ENCODE results near the gene PRTG. TPM values are rescaled to one million over a fixed set of nuclear protein-coding genes. Genes with fewer than 3 reads are reported as not detected.

PRTG gene
- total RNA-seq, 1 donor from 2014 or later = 2.1 TPM

DNA sequence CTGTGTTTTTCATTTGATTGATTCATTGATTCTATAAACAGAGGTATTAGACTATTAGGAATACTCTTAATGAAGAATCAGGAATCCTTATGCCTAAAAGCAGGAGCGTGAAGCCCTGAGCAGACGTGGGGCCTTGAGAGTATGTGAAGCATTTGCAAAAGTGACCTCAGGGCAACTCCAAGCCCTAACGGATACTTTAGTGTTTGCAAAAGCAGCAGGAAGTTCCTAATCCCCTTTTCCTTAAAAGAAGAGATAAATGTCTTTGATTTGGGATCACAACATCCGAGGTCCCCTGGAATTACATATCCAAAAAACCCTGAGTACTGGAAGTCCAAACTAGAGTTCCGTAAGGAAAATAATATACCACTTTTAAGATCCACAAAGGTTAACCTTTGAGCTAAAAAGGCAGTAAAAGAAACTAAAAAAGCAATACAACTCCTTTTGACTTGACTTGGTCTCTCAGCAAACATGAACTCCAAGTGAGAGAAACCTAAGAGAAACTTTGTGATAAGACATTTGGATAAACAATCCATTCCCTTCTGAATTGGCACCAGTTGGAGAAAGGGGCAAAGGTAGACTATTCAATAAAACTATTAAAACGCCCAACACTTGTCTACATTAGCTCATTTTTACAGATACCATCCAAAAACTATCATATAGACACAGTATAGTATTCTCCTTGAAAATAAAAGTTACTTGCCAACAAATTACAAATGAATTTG lies 27.4 kb downstream of the PRTG start:
- Mint-ChIP-seq H3K36me3 (ENCODE audit: unreplicated experiment) (no peaks in the 10 kb centered on the region), H3K4me1 (ENCODE audit: unreplicated experiment) (peaks cover 7% of the 10 kb centered on the region), H3K9me3 (ENCODE audit: unreplicated experiment) (no peaks in the 10 kb centered on the region), H3K4me3 (ENCODE audit: unreplicated experiment) (no peak overlapping the region), H3K27me3 (ENCODE audit: unreplicated experiment) (no peaks in the 10 kb centered on the region), H3K27ac (ENCODE audit: unreplicated experiment) (no peak overlapping the region)
- TF ChIP-seq, protein P1, sequence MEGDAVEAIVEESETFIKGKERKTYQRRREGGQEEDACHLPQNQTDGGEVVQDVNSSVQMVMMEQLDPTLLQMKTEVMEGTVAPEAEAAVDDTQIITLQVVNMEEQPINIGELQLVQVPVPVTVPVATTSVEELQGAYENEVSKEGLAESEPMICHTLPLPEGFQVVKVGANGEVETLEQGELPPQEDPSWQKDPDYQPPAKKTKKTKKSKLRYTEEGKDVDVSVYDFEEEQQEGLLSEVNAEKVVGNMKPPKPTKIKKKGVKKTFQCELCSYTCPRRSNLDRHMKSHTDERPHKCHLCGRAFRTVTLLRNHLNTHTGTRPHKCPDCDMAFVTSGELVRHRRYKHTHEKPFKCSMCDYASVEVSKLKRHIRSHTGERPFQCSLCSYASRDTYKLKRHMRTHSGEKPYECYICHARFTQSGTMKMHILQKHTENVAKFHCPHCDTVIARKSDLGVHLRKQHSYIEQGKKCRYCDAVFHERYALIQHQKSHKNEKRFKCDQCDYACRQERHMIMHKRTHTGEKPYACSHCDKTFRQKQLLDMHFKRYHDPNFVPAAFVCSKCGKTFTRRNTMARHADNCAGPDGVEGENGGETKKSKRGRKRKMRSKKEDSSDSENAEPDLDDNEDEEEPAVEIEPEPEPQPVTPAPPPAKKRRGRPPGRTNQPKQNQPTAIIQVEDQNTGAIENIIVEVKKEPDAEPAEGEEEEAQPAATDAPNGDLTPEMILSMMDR (IDR thresholded peaks at IDR 0.05) = no peak
- no peak for DNase-seq (ENCODE audit: extremely low spot score, unreplicated experiment)

DNA sequence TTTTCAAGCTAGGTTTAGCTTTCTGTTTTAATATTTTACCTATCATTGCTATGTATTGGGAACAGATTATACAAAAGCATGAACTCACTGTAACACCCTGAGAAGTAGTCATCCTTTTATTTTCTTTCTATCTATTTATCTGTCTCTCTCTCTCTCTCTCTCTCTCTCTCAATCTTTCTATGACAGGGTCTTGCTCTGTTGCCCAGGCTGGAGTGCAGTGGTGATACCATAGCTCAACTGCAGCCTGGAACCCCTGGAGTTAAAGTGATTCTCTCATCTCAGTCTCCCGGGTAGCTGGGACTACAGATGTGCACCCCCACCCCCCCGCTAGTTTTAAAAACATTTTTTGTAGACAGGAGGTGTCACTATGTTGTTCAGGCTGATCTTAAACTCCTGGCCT lies 28.9 kb downstream of the PRTG start:
- peaks cover 7% of the 10 kb centered on the region for H3K4me1 Mint-ChIP-seq (ENCODE audit: unreplicated experiment)
- no peak overlapping the region for H3K4me3 Mint-ChIP-seq (ENCODE audit: unreplicated experiment)
- peaks cover 3% of the 10 kb centered on the region for H3K9me3 Mint-ChIP-seq (ENCODE audit: unreplicated experiment)
- no peaks in the 10 kb centered on the region for H3K36me3 Mint-ChIP-seq (ENCODE audit: unreplicated experiment)
- DNase-seq (ENCODE audit: extremely low spot score, unreplicated experiment) = no peak
- TF ChIP-seq, protein P1 (IDR thresholded peaks at IDR 0.05) = no peak
- no peaks in the 10 kb centered on the region for H3K27me3 Mint-ChIP-seq (ENCODE audit: unreplicated experiment)
- H3K27ac Mint-ChIP-seq (ENCODE audit: unreplicated experiment) = no peak overlapping the region

DNA sequence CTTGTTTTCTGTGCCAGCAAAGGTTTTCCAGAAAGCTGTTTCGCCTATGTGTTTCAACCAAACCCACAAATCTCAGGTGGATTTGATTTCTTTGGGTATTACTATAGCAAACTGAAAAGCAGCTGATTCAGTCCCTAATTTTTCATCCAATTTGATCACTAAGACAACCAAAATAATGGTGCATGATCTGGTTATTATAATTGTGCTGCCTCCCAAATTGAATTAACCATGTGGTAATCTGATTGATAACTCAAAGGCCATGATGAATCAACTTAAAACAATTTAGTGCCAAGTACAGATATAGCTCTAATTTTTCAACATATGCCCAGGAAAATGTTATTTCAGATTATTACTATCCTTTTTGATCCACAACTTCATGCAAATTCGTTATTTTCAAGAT lies 30.6 kb downstream of the PRTG start:
- no peak for DNase-seq (ENCODE audit: extremely low spot score, unreplicated experiment)
- Mint-ChIP-seq H3K27ac (ENCODE audit: unreplicated experiment) (no peak overlapping the region), H3K4me3 (ENCODE audit: unreplicated experiment) (no peak overlapping the region), H3K27me3 (ENCODE audit: unreplicated experiment) (no peaks in the 10 kb centered on the region), H3K9me3 (ENCODE audit: unreplicated experiment) (peaks cover 3% of the 10 kb centered on the region), H3K4me1 (ENCODE audit: unreplicated experiment) (peaks cover 7% of the 10 kb centered on the region), H3K36me3 (ENCODE audit: unreplicated experiment) (no peaks in the 10 kb centered on the region)
- TF ChIP-seq, protein P1 (IDR thresholded peaks at IDR 0.05) = no peak

DNA sequence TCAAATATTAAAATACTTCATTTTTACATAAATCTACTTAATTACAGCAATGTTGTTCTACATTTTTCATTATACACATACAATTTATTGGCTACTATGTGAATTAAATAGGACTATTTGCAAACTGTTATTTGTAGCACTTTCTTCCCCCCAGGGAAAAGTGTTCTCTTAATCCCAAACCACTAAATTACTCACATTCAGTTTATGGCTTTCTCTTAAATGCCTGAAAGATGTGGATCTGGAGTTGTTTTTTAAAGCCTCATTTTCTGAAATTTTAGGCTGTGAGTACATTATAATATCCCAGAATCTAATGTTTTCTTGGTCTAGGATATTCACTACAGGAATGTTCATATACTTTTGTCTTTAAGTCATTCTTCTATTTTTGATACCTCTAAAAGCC lies 32.7 kb downstream of the PRTG start:
- Mint-ChIP-seq H3K9me3 (ENCODE audit: unreplicated experiment) (peaks cover 3% of the 10 kb centered on the region), H3K27ac (ENCODE audit: unreplicated experiment) (no peak overlapping the region), H3K27me3 (ENCODE audit: unreplicated experiment) (no peaks in the 10 kb centered on the region), H3K4me1 (ENCODE audit: unreplicated experiment) (peaks cover 3% of the 10 kb centered on the region), H3K4me3 (ENCODE audit: unreplicated experiment) (no peak overlapping the region), H3K36me3 (ENCODE audit: unreplicated experiment) (no peaks in the 10 kb centered on the region)
- TF ChIP-seq, protein P1 (IDR thresholded peaks at IDR 0.05) = no peak
- DNase-seq (ENCODE audit: extremely low spot score, unreplicated experiment) = no peak

DNA sequence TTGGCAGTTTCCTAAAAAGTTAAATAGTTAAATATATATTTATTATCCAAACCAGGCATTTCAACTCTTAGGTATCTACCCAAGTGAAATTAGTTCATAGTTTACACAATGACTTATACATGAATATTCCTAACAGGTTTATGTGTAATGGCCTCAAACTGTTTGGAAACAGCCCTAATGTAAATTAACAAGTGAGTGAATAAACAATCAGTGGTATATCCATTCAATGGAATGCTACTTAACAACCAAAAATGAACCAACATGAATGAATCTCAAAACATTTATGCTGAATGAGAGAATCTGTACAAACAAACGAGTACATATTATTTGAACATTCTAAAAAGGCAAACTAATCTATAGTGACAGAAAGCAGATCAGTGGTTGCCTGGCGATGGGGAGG lies 33.5 kb downstream of the PRTG start:
- TF ChIP-seq, protein P1 (IDR thresholded peaks at IDR 0.05) = no peak
- no peaks in the 10 kb centered on the region for H3K36me3 Mint-ChIP-seq (ENCODE audit: unreplicated experiment)
- no peak for DNase-seq (ENCODE audit: extremely low spot score, unreplicated experiment)
- H3K4me1 Mint-ChIP-seq (ENCODE audit: unreplicated experiment) = no peaks in the 10 kb centered on the region
- H3K4me3 Mint-ChIP-seq (ENCODE audit: unreplicated experiment) = no peak overlapping the region
- H3K9me3 Mint-ChIP-seq (ENCODE audit: unreplicated experiment) = peaks cover 3% of the 10 kb centered on the region
- no peaks in the 10 kb centered on the region for H3K27me3 Mint-ChIP-seq (ENCODE audit: unreplicated experiment)
- no peak overlapping the region for H3K27ac Mint-ChIP-seq (ENCODE audit: unreplicated experiment)

All from osteocyte (in vitro differentiated cells).